Measurements from ENCODE around the gene SLC24A3.

SLC24A3 gene

DNA sequence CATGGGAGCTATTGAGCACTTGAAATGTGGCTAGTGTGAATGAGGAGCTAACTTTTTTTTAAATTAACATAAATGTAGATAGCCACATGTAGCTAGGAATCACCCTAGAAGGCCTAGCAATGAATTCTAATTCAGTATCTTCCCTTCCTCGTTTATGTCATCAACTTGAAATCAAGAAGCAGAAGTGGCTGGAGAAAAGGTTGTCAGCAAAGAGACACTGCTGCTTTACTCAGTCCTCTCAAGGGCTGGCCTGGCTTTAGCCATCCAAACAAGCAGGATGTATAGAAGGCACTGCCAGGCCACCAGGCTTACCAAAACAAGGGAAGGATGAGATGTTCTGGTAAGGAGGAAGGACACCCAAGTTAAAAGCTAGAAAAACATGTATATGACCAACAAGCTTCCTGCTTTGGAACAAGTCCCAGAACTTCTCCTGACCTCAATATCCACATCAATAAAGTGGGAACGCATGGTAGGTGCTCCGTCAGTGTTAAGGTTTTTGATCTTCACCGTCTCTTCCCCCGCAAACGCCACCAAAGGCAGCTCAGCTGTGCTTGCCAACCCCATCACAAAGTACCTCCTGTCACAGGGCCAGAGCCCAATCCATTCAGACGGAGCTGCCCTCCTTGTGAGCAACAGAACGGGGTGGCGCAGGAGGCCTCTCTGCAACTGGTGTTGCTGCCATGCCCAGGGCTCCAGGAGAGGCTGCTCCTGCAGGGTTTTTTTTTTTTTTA is 309.8 kb downstream of the SLC24A3 start:
- no peak for FAIRE-seq

DNA sequence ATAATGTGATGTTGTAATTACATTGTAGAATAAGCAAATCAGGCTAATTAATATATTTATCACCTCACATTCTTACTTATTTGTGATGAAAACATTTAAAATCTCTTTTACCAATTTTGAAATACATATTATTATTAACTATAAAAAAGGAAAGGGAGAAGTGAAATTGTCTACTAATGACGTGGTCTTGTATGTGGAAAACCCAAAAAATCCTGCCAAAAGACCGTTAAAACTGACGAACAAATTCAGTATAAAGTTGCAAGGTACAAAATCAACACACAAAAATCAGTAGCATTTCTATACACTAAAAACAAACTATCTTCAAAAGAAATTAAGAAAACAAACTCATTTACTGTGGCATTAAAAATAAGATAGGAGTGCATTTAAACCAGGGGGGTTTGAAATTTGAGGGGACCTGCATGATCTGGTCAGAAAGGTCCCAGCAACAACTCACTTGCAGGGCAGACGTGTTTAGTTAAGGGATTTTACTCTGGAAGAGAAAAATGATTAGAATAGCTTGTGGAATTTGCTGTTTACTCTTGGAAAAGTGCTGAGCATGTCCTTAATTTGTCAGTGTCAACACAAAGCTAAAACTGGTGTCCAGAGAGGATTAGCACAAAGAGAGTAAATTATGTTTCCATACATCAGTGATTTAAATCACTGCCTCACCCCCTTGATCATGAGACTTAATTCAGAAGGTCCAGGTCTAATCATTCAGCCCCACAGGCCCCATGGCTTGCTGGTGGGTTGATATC is 310.6 kb downstream of the SLC24A3 start:
- FAIRE-seq: no peak

DNA sequence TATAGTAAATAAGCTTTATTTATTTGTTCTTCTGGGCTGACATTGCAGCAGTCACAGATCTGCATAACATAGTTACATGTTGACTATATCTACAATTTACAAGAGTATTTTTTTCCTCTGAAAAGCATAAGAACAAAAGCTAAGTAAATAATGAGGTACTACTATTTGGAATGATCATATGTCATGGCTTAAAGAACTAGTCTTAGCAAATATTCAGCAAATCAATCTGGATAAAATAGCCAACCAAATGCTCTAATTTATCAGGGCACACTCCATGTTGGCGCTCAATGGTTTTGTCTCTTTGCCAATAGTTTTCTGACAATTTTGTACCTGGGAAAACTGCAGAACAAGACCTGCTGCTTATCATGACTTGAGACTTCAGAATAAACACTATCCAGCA is 312.2 kb downstream of the SLC24A3 start:
- no peak for FAIRE-seq

DNA sequence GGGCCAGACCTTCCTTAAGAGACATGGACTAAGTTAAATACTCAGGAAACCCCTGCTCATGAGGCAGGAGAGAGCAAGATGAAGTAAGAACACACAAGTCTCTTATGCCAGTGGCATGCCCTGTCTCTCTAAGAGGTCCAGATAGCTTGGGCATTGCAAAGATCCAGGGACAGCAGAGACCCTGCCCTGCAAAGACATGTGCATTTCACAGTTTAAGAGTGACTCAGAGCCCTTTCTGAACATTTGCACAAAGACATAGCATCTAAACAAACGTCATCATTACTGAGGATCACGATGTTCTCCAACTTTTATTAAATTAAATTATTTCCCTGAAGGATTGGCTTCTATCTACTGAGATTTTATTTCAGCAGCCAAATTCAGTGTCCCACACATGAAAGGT is 315.1 kb downstream of the SLC24A3 start:
- FAIRE-seq: no peak

DNA sequence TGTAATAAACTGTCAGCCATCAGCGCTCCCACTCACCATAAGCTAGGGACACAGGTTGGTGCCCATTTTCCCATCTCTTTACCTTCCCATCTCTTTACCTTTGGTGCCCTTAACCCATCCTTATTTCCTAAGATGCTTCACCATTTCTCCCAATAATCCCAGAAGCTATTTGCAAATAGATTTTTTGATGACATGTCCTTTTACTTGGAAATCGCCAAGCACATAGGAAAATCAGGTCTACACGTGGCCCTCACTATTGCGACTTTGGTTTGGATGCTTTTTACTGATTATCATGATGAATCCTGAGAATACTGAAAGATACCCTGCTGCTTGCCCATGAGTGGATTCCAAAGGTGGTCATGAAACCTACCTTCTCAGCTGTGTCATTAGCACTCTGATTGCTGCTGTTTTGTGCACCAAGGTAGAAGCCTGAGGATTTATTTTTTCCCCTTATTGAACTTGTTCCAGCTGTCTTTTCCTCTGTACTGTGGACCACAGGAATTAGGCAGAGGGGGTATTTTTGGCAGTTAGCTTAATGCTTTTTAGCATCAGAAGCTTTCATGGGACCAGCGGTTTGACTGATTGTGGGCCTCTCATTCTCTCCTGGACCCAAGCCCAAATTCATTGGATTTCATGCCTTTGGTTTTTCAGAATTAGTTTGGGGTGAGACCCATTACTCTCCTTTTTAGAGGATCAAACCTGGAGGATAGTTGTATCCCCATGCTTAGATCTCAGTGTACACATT is 316.0 kb downstream of the SLC24A3 start:
- no peak for FAIRE-seq

DNA sequence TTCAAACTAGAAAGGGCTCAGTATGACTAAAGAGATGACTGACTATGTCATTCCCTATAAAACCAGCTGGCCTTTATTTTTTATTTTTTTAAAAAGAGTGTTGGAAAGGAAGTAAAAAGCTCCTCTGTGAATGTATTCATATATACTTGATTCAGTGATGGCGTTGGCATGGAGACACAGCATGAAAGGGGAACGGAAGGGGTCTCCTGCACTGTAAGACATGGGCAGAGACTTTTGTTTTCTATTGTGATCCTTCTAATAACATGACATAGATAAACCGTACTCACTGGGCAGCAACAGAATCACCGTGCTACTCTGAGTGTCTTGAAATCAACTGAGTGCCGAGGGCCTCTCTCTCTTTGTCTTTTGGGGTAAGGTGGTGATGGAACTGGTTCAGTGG is 317.6 kb downstream of the SLC24A3 start:
- FAIRE-seq: no peak

DNA sequence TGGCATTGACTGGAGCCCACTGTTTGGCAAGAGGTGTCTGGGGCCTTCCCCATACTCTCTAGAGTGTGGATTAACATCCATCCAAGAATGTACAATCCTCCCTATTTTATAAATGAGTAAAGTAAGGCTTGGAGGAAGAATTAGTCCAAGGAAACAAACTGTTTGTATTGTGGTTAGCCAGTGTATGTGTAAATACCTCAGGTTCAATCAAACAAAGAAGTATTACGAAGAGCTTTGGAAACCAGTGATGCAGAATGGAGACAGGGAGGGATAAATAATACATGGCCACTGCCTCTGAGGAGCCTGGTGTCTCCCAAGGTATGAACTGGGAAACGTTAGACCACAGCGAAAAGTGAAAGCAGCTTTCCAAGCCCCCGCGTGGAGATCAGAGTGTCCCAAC is 319.0 kb downstream of the SLC24A3 start:
- no peak for FAIRE-seq

DNA sequence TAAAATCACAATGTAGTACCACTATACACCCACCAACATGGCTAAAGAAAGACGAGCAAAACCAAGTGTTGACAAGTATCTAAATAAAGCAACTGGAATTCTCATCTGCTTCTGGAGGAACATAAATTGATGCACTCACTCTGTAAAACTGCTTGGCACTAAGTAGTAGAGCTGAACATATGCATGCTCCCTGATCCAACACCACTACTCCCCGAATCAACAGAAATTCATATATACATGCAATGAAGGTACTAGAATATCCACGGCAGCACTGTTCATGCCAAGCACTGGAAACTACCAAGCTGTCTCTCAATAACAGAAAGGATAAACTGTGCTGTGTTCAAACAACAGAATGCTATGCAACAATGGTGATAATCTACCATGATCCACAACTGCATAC is 326.1 kb downstream of the SLC24A3 start:
- FAIRE-seq: no peak

DNA sequence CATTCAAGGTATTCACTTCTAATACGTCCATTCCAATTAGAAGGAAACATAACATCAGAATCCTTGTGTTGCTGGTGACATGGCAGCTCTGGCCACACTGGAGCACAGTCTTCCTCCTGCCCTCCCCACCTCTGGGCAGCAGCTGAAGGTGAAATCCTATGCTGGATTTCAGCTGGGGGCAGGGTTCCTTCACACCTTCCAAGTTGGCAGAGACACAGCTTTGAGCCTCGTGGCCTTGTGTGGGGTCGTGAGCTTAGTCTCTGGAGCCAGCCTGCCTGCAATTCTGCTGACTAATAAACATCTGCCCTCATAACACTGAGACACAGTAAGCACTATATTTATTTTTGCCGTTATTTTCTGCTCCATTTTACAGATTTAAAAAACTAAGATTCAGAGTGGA is 326.7 kb downstream of the SLC24A3 start:
- FAIRE-seq: no peak

DNA sequence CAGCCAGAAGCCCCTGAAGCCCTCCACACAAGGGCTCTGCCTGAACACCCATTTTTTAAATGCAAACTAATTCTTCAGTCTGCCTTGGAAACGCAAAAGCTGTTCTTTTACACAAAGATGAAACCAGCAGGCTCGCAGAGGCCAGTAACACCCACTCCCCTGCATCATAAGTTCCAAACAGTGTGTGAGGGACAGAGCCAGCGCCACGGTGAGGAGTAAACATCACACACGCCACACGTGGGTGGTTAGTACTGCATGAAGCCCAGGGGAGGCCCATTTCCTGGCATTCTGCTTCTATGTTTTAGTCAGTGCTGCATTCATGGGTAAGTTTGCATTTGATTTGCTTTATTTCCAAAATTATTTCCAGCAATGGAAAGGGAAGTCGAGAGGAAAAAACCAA is 327.9 kb downstream of the SLC24A3 start:
- FAIRE-seq: no peak

DNA sequence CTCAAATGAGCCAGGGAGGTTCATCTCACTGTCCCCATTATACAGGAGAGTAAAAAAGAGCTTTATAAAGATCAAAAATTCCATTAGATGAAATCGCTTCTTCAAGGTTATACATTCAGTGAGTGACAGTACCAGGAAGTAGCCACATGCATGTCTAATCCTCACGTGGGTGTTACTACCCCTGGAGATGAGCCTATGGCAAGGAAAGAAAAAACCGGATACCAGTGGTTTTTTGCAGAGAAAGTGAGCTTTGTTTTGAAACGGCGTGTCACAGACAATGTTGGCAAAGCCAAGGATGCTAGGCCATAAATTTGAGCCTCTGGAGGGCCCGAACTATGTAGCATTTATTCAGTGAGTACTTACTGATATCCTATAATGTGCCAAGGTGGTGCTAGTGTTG is 330.7 kb downstream of the SLC24A3 start:
- FAIRE-seq: no peak

DNA sequence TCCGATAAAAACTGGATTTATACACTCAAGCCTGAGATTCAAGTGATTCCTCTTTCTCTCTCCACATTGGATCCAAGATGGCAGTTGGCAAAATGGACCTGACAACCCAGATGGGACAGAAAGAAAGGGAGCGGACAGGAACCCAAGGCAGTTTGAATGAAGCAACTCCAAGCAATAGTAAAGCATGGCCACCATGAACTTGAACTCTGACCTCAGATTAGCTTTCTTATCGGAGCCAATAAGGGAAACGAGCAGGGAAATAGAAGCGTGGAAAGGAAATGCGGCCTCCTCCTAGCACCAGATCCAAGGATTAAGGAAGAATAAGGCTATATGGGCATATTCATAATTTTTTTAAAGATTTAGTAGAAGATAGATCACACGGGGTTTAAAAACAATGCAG is 332.2 kb downstream of the SLC24A3 start:
- no peak for FAIRE-seq

DNA sequence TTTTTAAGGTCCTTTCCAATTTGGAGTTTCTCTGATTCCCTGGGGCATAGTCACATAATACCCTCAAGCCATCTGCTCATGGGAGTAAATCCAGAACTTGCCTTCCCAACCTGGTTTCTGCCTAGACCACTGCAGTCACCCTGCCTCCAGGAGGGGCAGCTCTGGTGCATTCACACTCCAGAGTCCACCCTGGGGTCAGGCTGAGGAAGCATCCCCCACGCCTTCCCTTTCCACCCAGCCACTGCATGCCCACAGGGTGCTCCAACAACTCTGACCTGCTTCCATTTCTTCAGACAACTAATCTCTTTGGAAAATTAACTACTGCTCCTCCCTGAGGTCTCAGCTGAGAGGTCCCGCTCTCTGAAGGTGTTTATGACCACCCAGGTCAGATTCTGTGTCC is 334.2 kb downstream of the SLC24A3 start:
- FAIRE-seq: no peak

DNA sequence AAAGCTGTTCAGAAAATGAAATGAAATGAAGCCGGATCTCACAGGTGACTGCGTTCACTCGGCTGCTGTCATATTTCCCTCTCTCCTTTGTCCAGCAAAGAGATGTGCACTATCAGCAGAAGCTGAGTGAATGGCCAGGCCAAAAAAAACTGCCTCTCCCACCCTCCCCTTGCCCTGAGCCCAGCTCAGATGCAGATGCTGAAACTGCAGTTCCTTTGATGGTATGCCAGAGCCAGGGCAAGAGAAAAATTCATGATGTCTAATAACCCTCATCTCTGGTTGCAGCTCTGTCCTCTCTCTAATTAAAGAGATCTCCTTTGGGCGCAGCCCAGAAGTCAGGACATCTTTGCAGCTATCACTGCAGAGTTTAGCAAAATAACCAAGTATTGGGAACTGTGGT is 335.1 kb downstream of the SLC24A3 start:
- no peak for FAIRE-seq

DNA sequence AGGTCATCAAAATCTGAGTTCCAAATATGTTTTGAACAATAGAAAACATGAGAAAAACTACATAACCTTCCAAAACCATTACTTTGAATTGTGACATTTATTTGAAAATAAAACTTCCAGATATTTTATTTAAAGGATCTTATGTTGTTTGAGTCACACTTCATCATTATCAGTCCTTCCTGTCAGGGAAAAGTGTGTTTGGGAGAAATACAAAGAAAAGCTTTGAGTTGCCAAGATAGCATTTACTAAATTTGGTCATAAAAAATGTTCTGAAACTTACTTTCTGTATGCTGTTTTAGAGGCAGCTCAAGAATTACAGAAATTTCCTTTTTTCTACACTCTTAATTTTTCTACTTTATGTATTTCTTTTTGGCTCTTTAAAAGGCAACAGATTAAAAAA is 337.5 kb downstream of the SLC24A3 start:
- FAIRE-seq: no peak

DNA sequence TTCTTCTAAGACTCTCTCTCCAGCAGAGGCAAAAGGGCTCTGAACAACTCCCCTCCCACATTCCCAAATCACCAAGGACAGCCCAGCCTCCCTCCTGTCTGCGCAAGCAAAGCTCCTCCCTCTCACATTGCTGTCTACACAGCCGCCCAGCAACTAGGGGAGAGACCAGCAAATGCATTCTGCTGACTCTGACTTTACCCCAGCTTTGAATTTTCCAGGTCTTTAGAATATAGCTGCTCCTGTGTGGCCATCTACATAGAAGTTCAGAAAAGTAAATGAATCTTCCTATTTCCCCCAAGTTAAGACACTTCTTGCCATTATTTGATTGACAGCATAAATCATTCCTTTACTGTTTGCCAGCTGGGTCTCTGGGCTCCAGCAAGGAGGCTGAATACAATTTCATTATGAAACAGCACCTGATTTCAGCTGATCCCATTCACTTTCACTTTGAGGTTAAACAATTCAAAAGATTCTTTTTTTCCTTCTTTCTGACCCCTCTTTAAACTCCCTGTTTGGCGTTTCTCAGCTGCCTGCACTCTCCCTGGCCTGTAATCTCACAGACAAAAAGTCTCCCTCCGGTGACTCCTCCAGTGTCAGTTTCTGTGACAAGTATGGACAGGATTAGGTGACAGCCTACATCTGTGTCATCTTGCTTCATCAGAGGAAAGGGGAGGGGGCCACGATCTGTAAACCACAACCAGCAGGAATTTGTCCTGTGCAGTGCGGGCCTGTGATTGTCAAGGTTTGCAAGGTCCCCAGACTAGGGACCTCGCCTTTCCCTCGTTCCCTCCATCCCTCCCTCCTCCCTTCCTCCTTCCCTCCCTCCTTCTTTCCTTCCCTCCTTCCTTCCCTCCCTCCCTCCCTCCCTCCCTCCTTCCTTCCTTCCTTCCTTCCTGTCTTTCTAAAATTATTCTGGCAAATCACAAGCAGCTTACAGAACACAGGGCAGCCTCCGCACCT is 340.1 kb downstream of the SLC24A3 start:
- FAIRE-seq: no peak

DNA sequence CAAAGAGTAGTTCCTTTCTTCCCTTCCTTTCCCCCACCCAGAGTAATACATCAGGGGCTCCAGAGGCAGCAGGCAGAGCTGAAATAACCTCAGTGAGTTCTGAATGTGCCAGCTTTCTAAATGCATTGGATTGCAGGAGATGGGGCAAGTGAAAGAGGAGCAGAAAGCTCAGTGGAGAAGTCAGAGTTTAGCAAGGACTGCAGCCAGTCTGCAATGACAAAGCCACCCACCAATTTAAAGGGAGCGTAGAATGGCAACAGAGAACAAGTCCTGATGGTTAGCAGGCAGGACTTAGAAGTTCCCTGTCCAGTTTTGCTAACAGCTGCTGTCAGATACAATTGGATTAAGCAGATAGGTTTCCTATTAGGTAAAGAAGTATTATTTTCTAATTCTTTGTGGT is 342.2 kb downstream of the SLC24A3 start:
- FAIRE-seq: no peak

DNA sequence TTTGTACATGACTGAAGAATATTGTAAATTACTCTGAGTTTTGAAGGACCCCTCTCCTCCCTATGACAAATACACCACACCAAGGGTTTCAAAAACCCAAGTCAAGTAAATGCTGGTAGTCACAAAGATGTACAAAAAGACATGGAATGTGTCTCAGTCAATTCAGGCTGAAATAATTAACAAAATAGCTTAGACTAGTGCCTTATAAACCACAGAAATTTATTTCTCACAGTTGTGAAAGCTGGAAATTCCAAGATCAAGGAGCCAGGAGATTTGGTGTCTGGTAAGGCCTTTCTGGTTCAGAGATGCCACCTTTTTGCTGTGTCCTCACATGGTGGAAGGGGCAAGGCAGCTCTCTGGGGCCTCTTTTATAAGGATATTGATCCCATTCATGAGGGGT is 343.3 kb downstream of the SLC24A3 start:
- no peak for FAIRE-seq

DNA sequence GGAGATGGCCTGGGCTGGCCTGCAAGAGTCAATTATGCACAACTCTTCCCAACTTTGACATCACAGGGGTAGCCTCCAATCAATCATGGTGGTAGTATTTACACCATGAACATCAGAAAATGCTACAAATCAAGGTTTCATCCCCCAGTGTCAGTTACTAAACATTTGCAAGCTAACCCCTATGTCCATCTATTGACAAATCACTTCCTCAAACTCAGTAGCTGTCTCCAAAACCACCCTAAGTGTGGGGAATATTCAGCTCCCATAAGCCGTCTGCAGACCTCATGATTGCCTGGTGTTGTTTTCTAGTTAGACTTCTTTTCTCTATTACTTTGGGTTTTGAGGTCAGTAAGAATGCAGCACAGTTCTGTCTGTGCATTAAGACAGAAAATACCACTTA is 344.8 kb downstream of the SLC24A3 start:
- no peak for FAIRE-seq

DNA sequence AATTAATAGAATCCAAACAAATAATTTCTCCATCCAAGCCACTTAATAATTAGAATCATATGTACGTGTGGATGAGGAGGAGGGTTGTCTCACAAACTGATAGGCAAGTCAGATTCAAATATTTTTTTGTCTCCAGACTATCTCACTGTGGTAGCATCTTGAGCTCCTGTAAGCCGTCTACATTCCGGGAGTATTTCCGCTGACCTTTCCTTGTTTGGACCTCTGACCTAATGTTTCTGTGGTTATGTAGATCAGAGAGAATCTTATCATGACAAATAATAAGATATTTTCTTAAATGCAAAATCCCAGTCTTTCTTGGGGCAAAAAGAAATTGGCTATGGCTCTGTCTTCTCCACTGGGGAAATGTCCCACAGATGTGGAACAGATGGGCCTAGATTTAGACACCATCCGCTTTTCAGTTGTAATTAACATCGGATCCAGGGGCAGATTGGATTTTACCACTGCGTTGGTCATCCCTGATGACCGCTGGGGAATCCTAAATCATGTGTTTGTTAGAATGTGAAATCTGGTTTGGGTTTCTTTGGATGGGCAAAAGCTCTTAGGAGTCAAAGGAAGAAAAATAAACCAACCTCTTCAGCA is 348.5 kb downstream of the SLC24A3 start:
- no peak for FAIRE-seq

DNA sequence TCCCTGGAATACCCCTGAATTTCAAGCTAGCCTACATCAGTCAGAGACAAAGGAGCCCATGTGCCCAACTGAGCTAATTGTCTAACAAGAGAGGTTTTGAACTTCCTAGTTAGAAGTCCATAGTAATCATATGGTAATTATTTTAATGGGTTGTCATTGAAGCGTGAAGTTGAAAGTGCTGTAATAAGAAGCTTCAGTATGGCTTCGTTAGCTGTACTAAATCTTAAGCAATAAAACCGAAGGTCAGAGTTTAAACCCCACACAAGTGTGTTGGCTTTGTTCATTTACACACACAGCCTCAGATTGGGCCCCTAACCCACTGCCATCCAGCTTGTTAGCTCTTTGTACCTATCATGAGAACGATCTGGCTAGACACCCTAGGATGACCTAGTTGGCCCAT is 350.0 kb downstream of the SLC24A3 start:
- FAIRE-seq: no peak

DNA sequence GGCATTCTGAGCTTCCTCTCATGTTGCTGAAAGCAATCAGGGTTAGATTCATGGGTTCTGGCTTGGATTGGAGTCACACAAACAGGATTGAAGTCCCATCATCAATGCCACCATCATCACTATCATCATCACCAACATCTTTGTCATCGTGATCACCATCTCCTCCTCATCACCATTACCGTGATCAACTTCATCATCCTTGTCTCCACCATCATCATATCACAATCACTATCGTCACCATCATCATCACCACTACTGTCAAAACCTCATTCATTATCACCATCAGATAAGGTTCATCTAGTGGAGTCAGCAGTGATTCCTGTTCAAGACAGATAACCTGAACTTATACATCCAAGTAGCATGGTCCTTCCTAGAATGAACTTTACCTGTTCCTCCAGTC is 351.8 kb downstream of the SLC24A3 start:
- no peak for FAIRE-seq
